Measurements from ENCODE around the gene CILP2.

CILP2 gene

DNA sequence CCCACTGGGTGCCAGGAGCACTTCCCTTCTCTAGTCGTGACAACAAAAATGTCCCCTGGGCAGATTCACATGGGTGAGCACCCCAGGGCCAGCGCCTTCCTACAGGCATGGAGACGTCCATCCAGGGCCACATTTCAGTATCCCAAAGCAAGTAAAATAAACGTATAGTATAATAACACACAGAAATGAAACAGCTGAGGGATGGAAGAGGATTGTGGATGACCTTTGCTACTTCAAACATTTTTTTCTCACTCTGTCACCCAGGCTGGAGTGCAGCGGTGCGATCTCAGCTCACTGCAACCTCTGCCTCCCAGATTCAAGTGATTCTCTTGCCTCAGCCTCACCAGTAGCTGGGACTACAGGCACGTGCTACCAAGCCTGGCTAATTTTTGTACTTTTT lies 28.2 kb downstream of the CILP2 start:
- no peak for DNase-seq

DNA sequence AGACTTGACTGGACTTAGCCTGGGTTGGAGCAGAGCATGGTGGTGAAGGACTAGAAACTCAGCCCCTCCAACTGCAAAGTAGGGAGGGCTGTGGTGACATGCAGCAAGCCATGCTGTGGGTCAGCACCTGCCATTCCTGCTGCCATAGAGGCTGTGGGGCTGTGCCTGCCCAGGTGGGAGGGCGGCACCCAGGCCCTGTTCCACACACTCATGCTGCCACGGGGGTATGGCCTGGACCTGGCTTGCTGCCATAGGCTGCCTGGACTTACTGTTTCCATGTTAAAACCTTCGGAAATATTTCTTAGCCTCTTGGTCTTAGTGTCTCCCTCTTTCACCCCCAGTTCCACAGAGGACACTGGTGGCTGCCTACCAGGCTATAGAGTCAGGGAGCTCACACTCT lies 29.3 kb downstream of the CILP2 start:
- DNase-seq = no peak

- no peak for DNase-seq
Measured at GRCh38 chr19:19568802-19569756, 31.0 kb downstream of the CILP2 start.

- no peak for DNase-seq
Measured at GRCh38 chr19:19570571-19570970, 32.5 kb downstream of the CILP2 start.

- DNase-seq = no peak
Measured at GRCh38 chr19:19571071-19571786, 33.2 kb downstream of the CILP2 start.

DNA sequence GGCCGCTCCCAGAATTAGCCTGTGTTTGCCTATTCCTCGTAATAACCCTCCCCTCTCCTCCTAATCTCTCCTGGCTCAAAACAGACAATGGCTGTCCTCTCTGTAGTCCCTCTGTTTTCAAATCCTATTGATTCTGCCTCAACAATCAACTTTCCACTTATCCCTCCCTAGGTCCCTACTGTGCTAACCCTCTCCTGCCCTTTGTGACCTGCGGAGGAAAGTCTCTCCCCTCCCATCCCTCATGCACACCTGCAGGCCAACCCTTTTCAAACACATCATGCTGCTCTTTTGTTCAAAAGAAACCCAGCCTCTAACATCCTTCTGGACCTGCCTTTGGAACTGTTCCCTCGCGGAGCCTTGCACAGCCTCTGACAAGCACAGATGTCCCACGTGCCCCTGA lies 37.3 kb downstream of the CILP2 start:
- DNase-seq = no peak

DNA sequence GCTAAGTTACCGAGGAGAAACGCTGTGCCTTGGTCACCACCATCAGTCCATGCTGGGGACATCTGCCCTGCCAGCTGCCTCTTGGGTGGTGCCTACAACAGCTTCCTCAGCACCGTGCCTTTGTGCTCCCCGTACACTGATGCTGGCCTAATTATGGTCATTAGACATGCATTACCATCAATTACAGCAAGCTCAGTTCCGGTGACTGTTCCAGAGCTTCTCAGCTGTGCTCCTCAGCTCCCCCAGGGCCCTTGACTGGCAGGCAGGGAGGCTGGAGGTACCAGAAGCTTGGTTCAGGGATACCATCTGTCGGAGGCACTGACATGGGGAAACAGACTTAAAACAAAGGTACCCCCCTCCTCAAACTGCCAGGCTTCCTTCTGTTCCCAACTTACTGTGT lies 40.2 kb downstream of the CILP2 start:
- DNase-seq = no peak

GRCh38 chr19:19579533-19580361 lies 41.7 kb downstream of the CILP2 start:
- no peak for DNase-seq

- no peak for DNase-seq
Measured at GRCh38 chr19:19580418-19580817, 42.4 kb downstream of the CILP2 start.

DNA sequence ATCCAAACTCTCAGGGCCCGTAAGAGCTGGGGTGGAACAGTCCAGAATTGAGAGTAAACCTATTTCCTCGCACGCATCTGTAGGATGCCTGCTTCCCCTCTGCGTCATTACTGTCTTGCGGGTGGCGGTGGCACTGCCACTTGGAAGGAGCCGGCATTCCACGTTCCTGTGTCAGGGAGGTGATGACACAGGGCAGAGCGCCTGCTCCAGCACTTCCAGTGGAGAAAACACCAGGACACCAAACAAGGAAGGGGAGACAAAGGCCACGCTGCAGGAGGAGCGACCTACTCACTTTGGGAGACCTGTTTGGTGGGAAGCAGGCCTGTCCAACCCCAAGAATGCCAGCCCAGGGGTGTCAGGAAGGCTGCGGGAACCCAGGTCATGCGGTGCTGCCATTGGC lies 43.3 kb downstream of the CILP2 start:
- no peak for DNase-seq

- no peak for DNase-seq
Measured at GRCh38 chr19:19582471-19582870, 44.4 kb downstream of the CILP2 start.

- DNase-seq = no peak
Measured at GRCh38 chr19:19584356-19584755, 46.3 kb downstream of the CILP2 start.

GRCh38 chr19:19587771-19588170 lies 49.7 kb downstream of the CILP2 start:
- no peak for DNase-seq

GRCh38 chr19:19588546-19588945 lies 50.5 kb downstream of the CILP2 start:
- no peak for DNase-seq

DNA sequence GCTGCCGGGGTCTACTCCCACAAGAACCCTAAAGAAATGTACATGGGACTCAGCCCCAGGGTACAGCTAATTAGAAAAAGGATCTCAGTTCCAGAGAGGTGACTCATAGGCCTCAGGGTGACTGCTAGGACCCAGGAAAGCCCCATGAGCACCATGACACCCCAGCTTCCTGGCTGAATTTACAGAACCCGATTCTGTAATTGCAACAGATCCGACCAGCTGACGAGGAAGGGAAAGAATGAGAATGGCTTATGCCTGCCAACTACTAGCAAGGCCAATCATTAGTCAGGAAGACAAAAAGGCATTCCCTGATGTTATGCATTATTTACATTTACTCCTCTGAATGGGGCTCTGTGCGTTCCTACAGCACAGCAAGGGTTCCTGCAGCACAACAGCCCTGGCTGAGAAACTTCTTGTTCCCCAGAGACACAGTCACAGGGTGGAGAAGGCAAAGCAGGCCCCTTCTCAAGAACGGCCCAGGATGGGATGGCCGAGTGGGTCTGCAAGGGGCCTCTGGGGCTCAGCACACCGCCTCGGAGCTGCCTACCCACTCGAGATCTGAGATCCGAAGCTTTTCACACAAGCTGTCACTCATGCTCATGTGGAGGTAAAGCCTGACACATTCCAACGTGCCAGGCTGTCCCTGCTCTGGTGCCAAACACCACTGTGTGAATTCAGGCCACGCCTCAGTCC lies 53.2 kb downstream of the CILP2 start:
- no peak for DNase-seq

- DNase-seq = no peak
Measured at GRCh38 chr19:19592690-19593089, 54.6 kb downstream of the CILP2 start.

DNA sequence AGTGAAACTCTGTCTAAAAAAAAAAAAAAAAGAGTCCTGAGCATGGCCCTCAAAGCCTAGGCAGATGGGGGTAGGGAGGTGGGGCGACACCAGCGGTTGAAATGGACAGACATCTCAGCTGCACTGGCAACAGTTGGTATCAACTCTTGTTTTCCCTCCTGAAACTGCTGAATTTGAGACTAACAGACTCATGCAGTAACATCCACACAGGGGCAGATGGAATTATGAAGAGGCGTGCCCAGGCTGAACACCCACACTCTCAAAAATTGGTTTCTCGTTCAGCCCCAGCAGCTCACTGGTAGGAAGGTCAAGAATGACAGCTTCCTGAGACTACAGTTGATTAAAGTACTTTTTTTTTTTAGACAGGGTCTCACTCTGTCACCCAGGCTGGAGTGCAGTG lies 56.3 kb downstream of the CILP2 start:
- no peak for DNase-seq

DNA sequence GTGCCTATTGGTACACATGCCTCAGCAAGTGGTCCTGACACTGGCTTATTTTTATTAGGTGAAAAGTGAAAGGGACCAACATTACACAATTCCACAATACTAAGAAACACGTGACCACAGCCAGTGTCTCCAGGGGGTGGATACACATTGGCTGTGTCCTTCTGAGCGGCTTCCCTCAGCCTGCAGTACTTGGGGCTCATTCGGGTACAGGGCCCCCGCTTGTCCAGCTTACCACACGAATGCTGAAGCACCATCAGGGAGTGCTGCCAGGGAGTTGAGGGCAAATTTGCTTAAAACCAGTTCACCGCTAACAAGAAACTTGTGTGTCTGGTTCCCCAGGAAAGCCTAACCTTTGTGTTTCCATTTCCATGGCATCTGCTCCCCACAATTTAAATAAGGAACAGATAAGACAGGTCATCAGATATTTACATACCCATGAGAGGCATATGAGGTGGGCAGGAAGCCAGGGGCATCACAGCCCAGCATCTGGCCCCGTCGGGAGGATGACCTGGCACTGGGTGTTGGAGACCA lies 57.2 kb downstream of the CILP2 start:
- DNase-seq = no peak
